ENCODE data around the gene TTC16.
A peak's percentile ranks its signal among the peaks of the same experiment; 100 is the strongest.

Gene TTC16, protein sequence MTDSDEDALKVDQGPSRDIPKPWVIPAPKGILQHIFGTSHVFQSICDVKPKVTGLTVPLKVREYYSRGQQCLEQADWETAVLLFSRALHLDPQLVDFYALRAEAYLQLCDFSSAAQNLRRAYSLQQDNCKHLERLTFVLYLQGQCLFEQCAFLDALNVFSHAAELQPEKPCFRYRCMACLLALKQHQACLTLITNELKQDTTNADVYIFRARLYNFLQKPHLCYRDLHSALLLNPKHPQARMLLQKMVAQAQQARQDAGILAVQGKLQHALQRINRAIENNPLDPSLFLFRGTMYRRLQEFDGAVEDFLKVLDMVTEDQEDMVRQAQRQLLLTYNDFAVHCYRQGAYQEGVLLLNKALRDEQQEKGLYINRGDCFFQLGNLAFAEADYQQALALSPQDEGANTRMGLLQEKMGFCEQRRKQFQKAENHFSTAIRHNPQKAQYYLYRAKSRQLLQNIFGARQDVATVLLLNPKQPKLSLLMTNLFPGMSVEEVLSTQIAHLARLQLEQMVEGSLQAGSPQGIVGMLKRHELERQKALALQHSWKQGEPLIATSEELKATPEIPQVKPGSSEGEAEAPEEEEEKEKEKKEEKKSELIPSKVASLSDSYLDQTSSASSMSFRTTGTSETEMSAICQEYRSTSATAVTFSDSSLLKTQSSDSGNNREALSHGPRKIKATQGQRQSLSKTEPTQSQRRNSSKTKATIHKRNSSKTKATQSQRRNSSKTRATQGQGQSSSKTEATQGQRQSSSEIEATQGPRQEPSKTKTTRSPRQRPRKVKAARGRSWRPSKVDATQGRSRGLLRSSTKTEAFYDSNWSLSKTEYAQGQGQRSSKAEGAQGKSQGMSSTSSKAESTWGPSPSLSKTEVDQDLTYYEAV

DNA sequence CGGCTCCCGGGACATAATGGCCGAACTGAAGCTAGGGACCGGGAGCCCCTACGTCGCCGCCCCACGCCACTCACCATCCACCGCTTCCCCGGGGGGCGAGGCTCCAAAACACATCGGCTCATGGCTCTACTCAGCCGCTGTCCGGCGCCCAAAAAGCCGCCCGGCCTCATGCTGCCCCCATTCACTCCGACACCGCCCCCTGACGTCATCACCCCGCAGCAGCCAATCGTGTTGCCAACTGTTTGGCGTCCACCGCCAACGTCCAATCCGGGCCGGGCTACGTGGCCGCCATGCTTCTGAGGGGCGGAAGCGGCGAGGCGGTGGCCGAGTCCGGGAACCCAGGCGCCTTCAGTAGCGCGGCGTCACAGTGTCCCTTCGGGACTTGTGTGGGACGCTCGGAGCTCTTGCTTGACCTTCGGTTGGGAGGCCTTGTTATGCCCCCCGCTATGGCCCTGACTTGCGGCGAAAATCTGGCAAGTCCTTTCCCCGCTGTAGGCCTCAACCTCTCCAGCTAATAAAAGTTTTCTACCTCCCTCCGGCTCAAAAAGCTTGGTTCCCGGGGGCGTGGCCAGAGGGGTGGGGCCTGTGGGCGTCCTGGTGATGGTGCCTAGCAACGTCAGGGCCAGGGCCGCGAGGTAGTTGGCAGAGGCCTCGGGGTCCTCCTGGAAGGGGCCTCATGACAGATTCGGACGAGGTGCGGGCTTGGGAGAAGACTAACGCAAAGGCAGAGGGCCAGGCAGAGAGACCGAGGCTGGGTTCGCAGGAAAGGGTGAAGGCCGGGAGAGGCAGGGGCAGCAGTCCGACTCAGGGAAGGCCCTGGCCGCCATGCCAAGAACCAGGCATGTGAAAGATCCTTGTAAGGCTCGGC lies at the start of gene TTC16, which contains the start of gene PTRH1:
TTC16 (plus strand) TSS at position 610 of the 868 bp plus-strand sequence; CDS start at position 677, 67 bp downstream.
PTRH1 (minus strand) TSS at position 194 of the 868 bp plus-strand sequence; CDS start at position 170, 24 bp downstream.
- peak; percentile 96 to 97 for ATAC-seq

DNA sequence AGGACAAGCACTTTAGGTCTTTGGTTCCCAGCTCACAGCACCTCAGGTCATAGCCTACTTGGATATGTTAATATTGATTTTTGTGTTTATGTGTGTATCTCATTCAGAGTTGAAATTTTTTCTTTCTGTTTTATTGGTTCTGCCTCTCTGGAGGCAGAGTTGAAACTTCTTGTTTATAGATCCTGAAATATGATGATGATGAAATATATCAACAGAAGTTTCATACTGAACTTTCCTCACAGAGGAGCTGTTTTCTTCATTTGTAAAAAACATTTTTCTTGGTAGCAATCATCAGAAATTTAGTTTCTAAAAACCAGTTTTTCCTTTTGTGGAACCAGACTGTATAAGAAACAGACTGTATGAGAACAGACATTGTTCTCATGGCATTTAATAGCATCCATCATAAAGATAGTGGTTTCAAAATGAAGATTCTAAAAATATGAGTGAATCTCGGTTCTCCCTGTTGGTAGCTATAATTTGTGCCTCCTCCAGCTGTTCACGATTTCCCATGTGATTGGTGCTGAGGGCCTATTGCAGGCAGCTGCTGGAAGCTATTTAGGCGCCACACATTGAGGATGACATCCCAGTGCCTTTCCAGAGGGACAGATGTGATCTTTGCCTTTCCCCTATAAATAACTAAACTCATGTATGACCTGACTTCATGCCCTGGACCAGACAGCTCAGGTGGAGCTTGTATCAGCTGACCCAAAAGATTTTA lies 48.6 kb upstream of the TTC16 start:
- no peak for ATAC-seq

DNA sequence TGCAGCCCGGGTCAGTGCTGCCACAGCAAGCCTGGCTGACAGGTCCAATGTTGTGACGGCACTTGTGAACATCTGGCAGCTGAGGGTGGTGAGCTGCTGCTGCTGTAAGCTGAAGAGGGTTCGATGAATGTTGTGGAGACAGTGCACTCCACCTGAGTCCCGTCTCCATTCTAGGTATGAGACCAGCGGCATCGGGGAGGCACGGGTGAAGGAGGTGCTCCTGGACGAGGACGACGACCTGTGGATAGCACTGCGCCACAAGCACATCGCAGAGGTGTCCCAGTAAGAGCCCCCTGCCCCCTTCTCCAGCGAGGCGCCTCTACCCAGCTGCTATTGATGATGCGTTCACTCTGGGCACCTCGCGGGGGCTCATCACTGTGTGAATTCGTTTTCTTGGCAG lies 48.0 kb upstream of the TTC16 start:
- ATAC-seq = no peak

DNA sequence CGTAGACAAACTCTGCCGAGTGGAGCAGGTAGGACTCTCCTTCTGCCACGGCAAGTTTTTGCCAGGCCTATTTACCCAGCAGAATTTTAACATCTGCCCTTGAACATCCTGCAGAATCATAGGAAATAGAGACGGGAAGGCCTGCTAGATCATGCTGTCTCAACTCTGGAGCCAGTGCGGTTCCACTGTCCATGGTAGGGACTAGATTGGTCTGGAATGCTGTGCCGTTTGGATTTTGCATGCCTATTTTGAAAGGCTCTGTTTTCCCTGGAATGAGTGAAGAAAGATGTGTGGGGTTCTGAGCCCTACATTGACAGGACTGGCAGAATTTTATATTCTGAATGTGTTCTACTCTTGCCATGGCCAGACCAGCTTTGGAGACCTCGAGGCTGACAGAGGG lies 42.6 kb upstream of the TTC16 start:
- no peak for ATAC-seq

DNA sequence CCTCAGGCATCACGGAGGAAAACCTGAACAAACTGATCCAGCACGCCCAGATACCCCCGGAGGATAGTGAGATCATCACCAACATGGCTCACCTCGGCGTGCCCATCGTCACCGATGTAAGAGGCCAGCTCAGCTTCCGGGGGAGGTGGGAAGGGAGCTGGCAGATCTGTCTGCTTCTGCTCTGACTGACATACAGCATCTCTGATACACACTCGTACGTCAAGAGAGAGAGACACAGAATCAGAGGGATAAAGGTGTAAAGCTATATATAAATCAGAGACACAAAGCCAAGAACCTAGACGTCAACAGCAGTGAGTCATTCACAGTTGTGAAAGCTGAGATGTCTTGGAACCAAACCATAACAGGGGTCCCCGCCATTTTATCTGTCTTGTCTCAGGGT lies 39.2 kb upstream of the TTC16 start:
- ATAC-seq = no peak

GRCh38 chr9:127679506-127679905 lies 36.4 kb upstream of the TTC16 start:
- no peak for ATAC-seq

DNA sequence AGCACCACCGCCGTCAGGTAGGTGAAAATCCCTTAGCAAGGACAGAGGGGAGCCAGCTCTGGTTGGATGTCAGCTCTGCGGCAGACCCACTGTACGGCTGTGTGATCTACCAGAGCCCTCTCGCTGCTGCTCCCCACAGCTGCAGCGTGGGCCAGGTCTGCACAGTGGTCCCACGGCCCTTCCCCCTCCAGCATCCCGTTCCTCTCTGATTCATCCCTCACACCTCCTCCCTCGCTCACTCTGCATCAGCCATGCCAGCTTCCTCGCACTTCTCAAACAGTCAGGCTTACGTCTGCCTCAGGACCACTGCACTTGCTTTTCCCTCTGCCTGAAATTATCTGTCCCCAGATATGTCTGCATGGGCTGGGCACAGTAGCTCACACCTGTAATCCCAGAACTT lies 35.7 kb upstream of the TTC16 start:
- ATAC-seq = no peak

DNA sequence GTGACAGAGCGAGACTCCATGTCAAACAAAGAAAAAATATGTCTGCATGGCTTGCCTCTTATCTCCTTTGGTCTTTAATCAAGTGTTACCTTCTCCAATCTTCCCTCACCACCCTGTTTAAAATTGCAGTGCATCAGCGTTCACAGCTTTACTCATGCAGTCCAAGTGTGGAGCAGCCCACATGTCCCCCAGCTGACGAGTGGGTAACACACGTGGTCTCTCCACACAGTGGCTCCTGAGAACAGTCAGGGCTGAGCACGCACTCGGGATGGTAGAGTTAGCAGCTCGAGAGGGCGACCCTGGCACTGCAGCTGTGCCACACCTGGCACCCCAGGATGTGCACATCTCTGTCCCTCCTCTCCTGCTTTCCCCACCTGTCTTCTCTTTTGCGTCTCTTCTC lies 35.0 kb upstream of the TTC16 start:
- no peak for ATAC-seq

DNA sequence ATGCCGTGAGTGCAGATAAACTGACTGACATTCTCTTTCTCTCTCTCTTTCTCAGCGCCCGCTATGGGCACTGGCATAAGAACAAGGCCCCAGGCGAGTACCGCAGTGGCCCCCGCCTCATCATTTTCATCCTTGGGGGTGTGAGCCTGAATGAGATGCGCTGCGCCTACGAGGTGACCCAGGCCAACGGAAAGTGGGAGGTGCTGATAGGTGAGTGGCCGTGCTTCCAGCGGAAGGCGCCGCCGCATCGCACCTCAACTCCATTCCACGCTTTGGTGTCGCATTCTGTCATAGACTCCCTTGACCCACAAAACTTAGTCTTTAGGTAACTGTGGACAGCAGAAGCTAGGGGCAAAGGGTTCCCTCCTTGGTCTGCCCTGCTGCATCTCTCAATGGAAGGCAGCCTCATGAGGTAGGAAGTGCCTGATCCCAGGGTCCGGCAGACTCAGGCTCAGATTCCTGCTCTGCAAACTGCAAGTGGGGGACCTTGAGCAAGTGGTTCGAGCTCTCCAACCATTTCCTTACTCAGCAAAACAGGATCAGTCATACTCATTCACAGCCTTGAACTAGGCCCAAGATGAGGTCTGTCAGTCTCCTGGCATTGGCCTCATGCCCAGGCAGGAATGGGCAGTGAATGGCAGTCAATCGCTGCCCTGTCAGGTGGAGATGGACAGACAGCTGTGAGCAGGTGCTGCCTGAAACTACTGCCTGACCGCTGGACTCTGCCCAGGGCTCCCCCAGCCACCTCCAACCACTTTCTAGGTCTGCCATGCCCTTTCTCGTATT lies 33.3 kb upstream of the TTC16 start:
- no peak for ATAC-seq

GRCh38 chr9:127683723-127684122 lies 32.2 kb upstream of the TTC16 start:
- ATAC-seq = no peak

- no peak for ATAC-seq
Measured at GRCh38 chr9:127684576-127684975, 31.3 kb upstream of the TTC16 start.

GRCh38 chr9:127686461-127687393 lies 29.2 kb upstream of the TTC16 start:
- no peak for ATAC-seq

- no peak for ATAC-seq
Measured at GRCh38 chr9:127689329-127690000, 26.4 kb upstream of the TTC16 start.

DNA sequence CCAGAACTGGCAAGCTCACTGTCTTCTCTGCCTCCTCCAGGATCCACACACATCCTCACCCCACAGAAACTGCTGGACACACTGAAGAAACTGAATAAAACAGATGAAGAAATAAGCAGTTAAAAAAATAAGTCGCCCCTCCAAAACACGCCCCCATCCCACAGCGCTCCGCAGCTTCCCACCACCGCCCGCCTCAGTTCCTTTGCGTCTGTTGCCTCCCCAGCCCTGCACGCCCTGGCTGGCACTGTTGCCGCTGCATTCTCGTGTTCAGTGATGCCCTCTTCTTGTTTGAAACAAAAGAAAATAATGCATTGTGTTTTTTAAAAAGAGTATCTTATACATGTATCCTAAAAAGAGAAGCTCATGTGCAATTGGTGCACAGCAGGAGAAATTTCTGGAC lies 25.1 kb upstream of the TTC16 start:
- no peak for ATAC-seq

DNA sequence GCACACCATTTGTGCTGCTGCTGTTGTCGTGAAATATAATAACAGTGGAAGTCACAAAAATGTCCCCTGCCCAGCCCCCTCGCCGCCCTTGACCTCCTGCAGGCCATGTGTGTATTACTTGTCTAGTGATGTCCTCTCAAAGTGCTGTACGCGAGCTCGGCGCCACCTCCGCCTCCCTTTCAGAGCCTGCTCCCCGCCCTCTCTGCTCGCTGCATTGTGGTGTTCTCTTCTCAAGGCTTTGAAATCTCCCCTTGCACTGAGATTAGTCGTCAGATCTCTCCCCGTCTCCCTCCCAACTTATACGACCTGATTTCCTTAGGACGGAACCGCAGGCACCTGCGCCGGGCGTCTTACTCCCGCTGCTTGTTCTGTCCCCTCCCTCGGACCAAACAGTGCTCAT lies 23.8 kb upstream of the TTC16 start:
- ATAC-seq = no peak

DNA sequence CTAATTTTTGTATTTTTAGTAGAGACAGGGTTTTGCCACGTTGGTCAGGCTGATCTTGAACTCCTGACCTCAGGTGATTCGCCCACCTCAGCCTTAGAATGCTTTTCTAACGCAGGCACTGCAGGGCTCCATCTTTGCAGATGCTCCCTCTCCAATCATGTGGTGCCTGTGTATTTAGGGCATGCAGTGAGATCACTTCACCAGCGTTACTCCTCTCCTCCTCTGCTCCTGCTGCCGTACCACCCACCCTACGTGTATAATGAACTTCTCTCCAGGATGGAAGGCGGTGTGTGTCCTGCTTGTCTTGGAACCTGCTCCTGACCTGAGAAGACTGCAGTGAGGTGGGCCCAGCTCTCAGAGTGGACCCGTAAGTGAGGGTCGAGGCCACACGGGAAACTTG lies 22.7 kb upstream of the TTC16 start:
- ATAC-seq = no peak

DNA sequence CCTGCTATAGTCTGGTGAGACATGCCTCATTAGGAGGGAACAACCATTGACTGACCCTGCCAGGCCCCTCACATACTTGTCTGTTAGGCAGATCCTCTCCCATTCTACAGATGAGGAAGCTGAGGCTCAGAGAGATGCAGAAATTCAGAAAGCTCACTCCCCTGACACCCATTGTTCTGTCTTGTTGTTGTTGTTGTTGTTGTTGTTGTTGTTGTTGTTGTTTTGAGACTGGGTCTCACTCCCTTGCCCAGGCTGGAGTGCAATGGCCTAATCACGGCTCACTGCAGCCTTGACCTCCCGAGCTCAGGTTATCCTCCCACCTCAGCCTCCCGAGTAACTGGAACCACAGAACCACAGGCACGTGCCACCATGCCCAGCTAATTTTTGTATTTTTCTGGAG lies 22.2 kb upstream of the TTC16 start:
- no peak for ATAC-seq

DNA sequence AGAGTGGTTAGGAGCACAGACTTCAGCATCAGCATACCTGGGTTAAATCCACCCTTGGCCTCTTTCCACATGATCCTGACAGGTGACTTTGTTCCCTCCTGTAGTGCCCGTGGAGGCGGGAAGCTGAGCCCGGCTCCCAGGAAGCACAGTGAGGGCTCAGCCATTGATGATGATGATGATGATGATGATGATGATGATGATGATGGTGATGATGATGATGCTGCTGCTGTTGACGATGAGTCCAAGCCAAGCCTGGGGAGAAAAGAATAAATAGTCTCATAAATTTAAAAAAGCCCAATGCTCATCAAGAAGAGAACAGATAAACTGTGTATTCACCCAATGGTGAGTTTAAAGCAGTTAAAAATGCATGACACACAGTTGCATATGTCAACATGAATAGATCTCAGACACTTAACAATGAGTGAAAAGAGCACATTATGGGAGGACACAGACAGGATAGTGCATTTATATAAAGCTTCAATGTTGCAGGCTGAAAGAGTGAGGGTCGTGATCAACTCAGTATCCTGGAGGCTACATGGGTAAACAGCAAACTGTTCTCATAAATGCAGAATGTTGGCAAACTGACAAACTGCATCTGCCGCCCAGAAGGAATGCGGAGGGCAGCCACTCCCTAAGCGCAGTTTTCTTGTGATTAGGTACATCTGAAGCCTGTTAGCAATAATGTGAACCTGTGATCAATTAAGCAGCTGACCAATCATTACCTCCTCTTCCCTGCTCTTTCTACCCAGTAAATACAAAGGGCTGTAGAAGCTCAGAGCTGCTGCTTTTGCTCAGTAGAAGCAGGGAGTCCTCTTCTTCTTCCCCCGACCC lies 20.8 kb upstream of the TTC16 start:
- ATAC-seq = no peak

GRCh38 chr9:127697575-127697974 lies 18.3 kb upstream of the TTC16 start:
- no peak for ATAC-seq

Data from activated CD4-positive, CD25-positive, alpha-beta regulatory T cell treated with anti-CD3 and anti-CD28 coated beads, Interleukin-2, amount 50 U/mL, for 24 hours (primary cell).